ENCODE data around the gene C6orf120. TPM values are rescaled to one million over a fixed set of nuclear protein-coding genes. Genes with fewer than 3 reads are reported as not detected.
"Not testable (repeated sequence)": the region's sequence is repeated elsewhere in the genome, so short reads cannot be mapped to it uniquely, and the experiment has no call there.

C6orf120 gene
- total RNA-seq, 1 donor, result 57.1 TPM

- no peak for DNase-seq (ENCODE audit: low read depth)
- TF ChIP-seq CTCF (IDR thresholded peaks at IDR 0.05; ENCODE audit: insufficient read depth, low read length), result no peak
- H3K4me3 ChIP-seq (ENCODE audit: low read depth, low read length), result no peak overlapping the region
These were observed 9.4 kb upstream of the C6orf120 start for GRCh38 chr6:169692516-169692915.

DNA sequence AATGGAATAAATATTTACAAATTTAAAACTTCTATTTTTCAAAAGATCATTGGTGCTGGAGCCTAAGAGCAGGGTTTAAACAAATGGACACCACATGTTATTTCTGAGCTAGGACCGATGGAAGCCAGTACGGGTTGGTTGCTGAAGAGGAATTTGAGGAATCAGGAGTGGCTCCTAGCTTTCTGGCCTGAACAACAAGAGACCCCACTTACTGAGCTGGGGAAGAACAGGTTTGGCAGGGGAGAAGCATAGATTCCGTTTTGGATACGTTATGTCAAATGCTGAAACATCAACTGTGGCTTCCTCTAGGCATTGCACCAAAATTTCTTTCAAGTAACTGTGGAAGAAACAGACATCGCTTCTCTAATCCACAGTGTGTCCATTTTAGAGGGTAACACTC, 6.8 kb upstream of the C6orf120 start:
- DNase-seq (ENCODE audit: low read depth), result no peak
- no peak overlapping the region for H3K4me3 ChIP-seq (ENCODE audit: low read depth, low read length)
- no peak for TF ChIP-seq CTCF (IDR thresholded peaks at IDR 0.05; ENCODE audit: insufficient read depth, low read length)

GRCh38 chr6:169697115-169697514, 4.8 kb upstream of the C6orf120 start:
- peak; percentile 44 for TF ChIP-seq CTCF (IDR thresholded peaks at IDR 0.05; ENCODE audit: insufficient read depth, low read length)
- DNase-seq (ENCODE audit: low read depth); H3K4me3 ChIP-seq (ENCODE audit: low read depth, low read length): not testable (repeated sequence)

DNA sequence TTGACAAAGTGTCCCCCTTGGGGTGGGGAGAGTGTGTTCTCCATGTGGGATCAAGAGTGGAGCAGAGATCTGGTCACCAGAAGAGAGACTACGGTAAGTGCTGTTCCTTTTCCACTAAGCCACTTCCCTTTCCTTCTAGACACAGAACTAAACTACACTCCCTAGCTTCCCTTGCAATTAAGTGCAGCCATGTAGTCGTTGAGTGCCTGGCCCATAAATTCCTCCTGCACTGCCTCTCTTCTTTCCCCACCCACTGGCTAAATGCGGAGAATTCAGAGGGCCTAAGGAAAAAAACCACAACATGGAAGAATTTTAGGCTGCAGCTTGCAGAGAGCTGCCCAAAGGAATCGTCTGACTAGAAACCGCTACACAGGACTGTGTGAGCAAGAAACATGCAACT, 1.6 kb upstream of the C6orf120 start:
- no peak for TF ChIP-seq CTCF (IDR thresholded peaks at IDR 0.05; ENCODE audit: insufficient read depth, low read length)
- H3K4me3 ChIP-seq (ENCODE audit: low read depth, low read length), result peak overlapping the region; percentile 95
- DNase-seq (ENCODE audit: low read depth), result peak; percentile 37

DNA sequence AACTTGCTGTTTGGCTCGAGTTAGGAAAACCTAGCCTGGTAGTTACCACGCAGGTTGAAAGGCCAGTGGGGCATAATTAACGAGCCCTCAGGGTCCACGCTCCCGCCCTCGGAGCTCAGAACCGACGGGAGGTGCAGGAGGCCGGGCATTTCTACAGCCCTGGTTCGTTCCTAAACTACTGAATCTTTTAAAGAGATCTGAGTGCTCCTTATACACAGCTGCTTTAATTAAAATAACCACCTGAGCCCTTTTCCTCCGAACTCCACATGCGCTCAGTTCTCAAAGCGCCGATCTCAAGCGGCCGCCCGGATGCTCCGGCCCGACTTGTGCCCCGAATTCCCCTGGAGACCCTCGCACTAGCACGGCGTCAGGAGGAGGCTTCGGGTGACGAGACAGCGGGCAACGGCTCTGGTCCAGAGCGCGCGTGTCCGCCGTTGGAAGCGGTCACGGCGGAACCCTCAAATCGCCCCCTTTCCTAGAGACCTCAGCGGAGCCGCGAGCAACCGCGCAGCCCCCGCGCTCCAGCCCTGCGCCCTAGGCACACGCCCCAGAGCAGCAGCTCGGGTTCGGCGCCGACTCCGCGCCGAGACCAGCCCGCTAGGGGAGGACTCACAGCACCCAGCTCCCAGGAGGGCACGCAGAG, 494 bp upstream of the C6orf120 start:
- peak overlapping the region; percentile 95 for H3K4me3 ChIP-seq (ENCODE audit: low read depth, low read length)
- no peak for TF ChIP-seq CTCF (IDR thresholded peaks at IDR 0.05; ENCODE audit: insufficient read depth, low read length)
- no peak for DNase-seq (ENCODE audit: low read depth)

DNA sequence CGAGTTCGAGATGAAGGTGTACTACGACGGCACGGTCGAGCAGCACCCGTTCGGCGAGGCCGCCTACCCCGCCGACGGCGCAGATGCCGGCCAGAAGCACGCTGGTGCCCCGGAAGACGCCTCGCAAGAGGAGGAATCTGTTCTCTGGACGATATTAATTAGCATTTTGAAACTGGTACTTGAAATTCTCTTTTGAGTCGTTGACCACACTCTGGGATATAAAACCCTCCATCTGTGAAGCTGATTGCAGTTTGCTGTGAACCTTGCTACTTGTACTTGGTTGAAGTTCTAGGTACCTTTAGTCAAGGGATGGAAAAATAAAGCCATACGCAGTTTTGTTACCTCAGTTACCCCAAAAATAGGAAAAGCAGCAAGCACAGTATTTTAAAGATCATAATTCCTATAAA, 917 bp downstream of the C6orf120 start:
- DNase-seq (ENCODE audit: low read depth), result no peak
- TF ChIP-seq CTCF (IDR thresholded peaks at IDR 0.05; ENCODE audit: insufficient read depth, low read length), result no peak
- H3K4me3 ChIP-seq (ENCODE audit: low read depth, low read length), result peak overlapping the region; percentile 95

- TF ChIP-seq CTCF (IDR thresholded peaks at IDR 0.05; ENCODE audit: insufficient read depth, low read length), result no peak
- DNase-seq (ENCODE audit: low read depth), result no peak
- no peak overlapping the region for H3K4me3 ChIP-seq (ENCODE audit: low read depth, low read length)
These were observed 5.8 kb downstream of the C6orf120 start for GRCh38 chr6:169707772-169708171.
